HCT116 (cell line): ENCODE results near the gene AFTPH. TPM values are rescaled to one million over a fixed set of nuclear protein-coding genes. Genes with fewer than 3 reads are reported as not detected.

ENCODE experiments used
- ATAC-seq: fragments of 200-7000 bp; cut with Tn5 transposase; 2 replicates; pipeline ENCODE4 v1.9.1; 2020; ENCODE audit warnings: mild to moderate bottlenecking, moderate library complexity
- BruUV-seq: library from RNA; stranded (reverse); fragments of 400-500 nt; replicated peaks from 2 replicates; lab custom pipeline; 2021; lab: Mats Ljungman, UMichigan
- CTCF ChIA-PET: fragments of 300-600 bp; sonication (Branson Sonifier 250); formaldehyde crosslinking; loops from one replicate; lab custom pipeline; 2021; ENCODE audit warnings: antibody characterized with exemption; lab: Charles Lee
- POLR2A ChIA-PET: fragments of 300-600, 350-600 bp; sonication (Branson Sonifier 250); formaldehyde crosslinking; loops from one replicate; lab custom pipeline; 2021; ENCODE audit warnings: antibody characterized with exemption; lab: Charles Lee
- RAD21 ChIA-PET, 2 experiments: fragments of 300-600 bp; sonication (Branson Sonifier 250); formaldehyde crosslinking; loops; one replicate each; lab custom pipeline; 2023; ENCODE audit warnings: low total read pairs in 2 of 2; ENCODE audit not compliant: uncharacterized antibody in 2 of 2, unreplicated experiment in 2 of 2, low non-redundant PET in 1 of 2; lab: Charles Lee
- DNase-seq: peaks from one replicate; pipeline ENCODE4 v3.0.0-alpha.2; 2010; ENCODE audit warnings: low read depth, low spot score
- H2AFZ ChIP-seq: fragments of 200-600 bp; shearing (Covaris generic), sonication (generic); 2 replicates; pipeline ENCODE4 v1.6.1; 2017; ENCODE audit warnings: low read depth, mixed run types, mixed read lengths, antibody characterized with exemption, low read length; ENCODE audit not compliant: poor library complexity, severe bottlenecking
- H3K27ac ChIP-seq: 2 replicates; pipeline ENCODE4 v1.5.1; 2012; ENCODE audit warnings: low read depth, low read length
- H3K27me3 ChIP-seq: fragments of 200-600 bp; sonication (generic); 2 replicates; pipeline ENCODE4 v1.6.1; 2016; ENCODE audit warnings: mixed run types, low read length, mixed read lengths; ENCODE audit not compliant: insufficient read depth
- H3K36me3 ChIP-seq, 2 experiments: fragments of 200-500 bp in 1 of 2; fragments of 200-600 bp in 1 of 2; sonication (Bioruptor generic) in 1 of 2; sonication (generic) in 1 of 2; 2 replicates each; pipeline versions ENCODE4 v1.5.1 to v1.6.1; 2014 to 2016; ENCODE audit warnings: low read length in 2 of 2, inconsistent platforms in 1 of 2, mixed read lengths in 1 of 2, mixed run types in 1 of 2; ENCODE audit not compliant: insufficient read depth in 2 of 2, control insufficient read depth in 1 of 2
- H3K4me1 ChIP-seq, 2 experiments: fragments of 200-600 bp in 1 of 2; sonication (generic) in 1 of 2; 2 replicates each; pipeline versions ENCODE4 v1.5.1 to v1.6.1; 2012 to 2017; ENCODE audit warnings: low read length in 2 of 2, inconsistent platforms in 1 of 2, mild to moderate bottlenecking in 1 of 2, mixed read lengths in 1 of 2, mixed run types in 1 of 2, moderate library complexity in 1 of 2; ENCODE audit not compliant: insufficient read depth in 2 of 2, control insufficient read depth in 1 of 2
- H3K4me2 ChIP-seq: fragments of 200-600 bp; sonication (generic); 2 replicates; pipeline ENCODE4 v1.6.1; 2017; ENCODE audit warnings: mixed run types, low read length, mixed read lengths
- H3K4me3 ChIP-seq, 2 experiments: fragments of 200-600 bp in 1 of 2; sonication (generic) in 1 of 2; replicated peaks in 1 of 2; 2 replicates each; pipeline ENCODE4 v1.5.1; 2011 to 2016; ENCODE audit warnings: low read length in 2 of 2, control low read depth in 1 of 2, low read depth in 1 of 2, mild to moderate bottlenecking in 1 of 2, mixed read lengths in 1 of 2, mixed run types in 1 of 2
- H3K79me2 ChIP-seq: fragments of 200-600 bp; sonication (generic); 2 replicates; pipeline ENCODE4 v1.6.1; 2017; ENCODE audit warnings: mild to moderate bottlenecking, mixed run types, low read length, moderate library complexity, mixed read lengths; ENCODE audit not compliant: insufficient read depth
- H3K9ac ChIP-seq: fragments of 200-600 bp; sonication (generic); 2 replicates; pipeline ENCODE4 v1.6.1; 2016; ENCODE audit warnings: low read length, mixed read lengths
- H3K9me2 ChIP-seq: fragments of 200-600 bp; sonication (generic), shearing (Covaris generic); 2 replicates; pipeline ENCODE4 v1.6.1; 2017; ENCODE audit warnings: mixed run types, mild to moderate bottlenecking, moderate library complexity; ENCODE audit not compliant: insufficient read depth
- H3K9me3 ChIP-seq, 2 experiments: fragments of 200-500 bp in 1 of 2; fragments of 200-600 bp in 1 of 2; sonication (Bioruptor generic) in 1 of 2; sonication (generic) in 1 of 2; 2 replicates each; pipeline ENCODE4 v1.6.1; 2014 to 2017; ENCODE audit warnings: low read length in 2 of 2, mixed read lengths in 2 of 2, inconsistent platforms in 1 of 2, low read depth in 1 of 2, mild to moderate bottlenecking in 1 of 2, mixed run types in 1 of 2, moderate library complexity in 1 of 2; ENCODE audit not compliant: control insufficient read depth in 1 of 2, insufficient read depth in 1 of 2
- H4K20me1 ChIP-seq: fragments of 200-600 bp; sonication (generic), shearing (Covaris generic); 2 replicates; pipeline ENCODE4 v1.6.1; 2017; ENCODE audit warnings: mixed run types, mild to moderate bottlenecking, moderate library complexity; ENCODE audit not compliant: insufficient read depth
- CBX3 ChIP-seq: IDR thresholded peaks from 2 replicates; pipeline ENCODE4 v1.6.1; 2012; ENCODE audit warnings: low read depth
- CEBPB ChIP-seq: IDR thresholded peaks from 2 replicates; pipeline ENCODE4 v1.6.1; 2012; ENCODE audit warnings: low read depth
- ELF1 ChIP-seq: IDR thresholded peaks from 2 replicates; pipeline ENCODE4 v1.6.1; 2012; ENCODE audit warnings: low read depth, borderline replicate concordance
- EZH2 ChIP-seq: fragments of 200-600 bp; sonication (generic); IDR thresholded peaks from 2 replicates; pipeline ENCODE4 v1.6.1; 2017; ENCODE audit warnings: antibody characterized with exemption, mixed run types
- EZH2phosphoT487 ChIP-seq: fragments of 200-600 bp; IDR thresholded peaks from 2 replicates; pipeline ENCODE4 v1.6.1; 2018; ENCODE audit warnings: antibody characterized with exemption, borderline replicate concordance
- JUND ChIP-seq: IDR thresholded peaks from 2 replicates; pipeline ENCODE4 v1.6.1; 2012
- POLR2A ChIP-seq: IDR thresholded peaks from 2 replicates; pipeline ENCODE4 v1.7.0; 2011; ENCODE audit warnings: borderline replicate concordance; ENCODE audit not compliant: insufficient read depth, insufficient read length; ENCODE audit errors: extremely low read depth
- RAD21 ChIP-seq: IDR thresholded peaks from 2 replicates; pipeline ENCODE4 v1.6.1; 2012; ENCODE audit warnings: low read depth, mild to moderate bottlenecking
- SIN3A ChIP-seq: IDR thresholded peaks from 2 replicates; pipeline ENCODE4 v1.6.1; 2012; ENCODE audit warnings: low read depth
- SP1 ChIP-seq: IDR thresholded peaks from 2 replicates; pipeline ENCODE4 v1.6.1; 2012; ENCODE audit warnings: low read depth
- SRF ChIP-seq: IDR thresholded peaks from 2 replicates; pipeline ENCODE4 v1.6.1; 2012; ENCODE audit warnings: low read depth
- TCF7L2 ChIP-seq: IDR thresholded peaks from 2 replicates; pipeline ENCODE4 v1.7.0; 2011; ENCODE audit warnings: borderline replicate concordance, inconsistent platforms; ENCODE audit not compliant: insufficient read depth, insufficient read length; ENCODE audit errors: extremely low read depth
- YY1 ChIP-seq: IDR thresholded peaks from 2 replicates; pipeline ENCODE4 v1.6.1; 2011; ENCODE audit warnings: low read length, low read depth, moderate library complexity, mild to moderate bottlenecking; ENCODE audit not compliant: insufficient replicate concordance; ENCODE audit errors: extremely low read depth
- ZFX ChIP-seq: fragments of 450-650 bp; IDR thresholded peaks from 2 replicates; pipeline ENCODE4 v1.6.1; 2017
- ZNF274 ChIP-seq: fragments of 200-500 bp; sonication (Bioruptor generic); IDR thresholded peaks from 2 replicates; pipeline ENCODE4 v1.6.1; 2014; ENCODE audit warnings: mild to moderate bottlenecking, low read depth, low read length, inconsistent platforms
- intact Hi-C: fragments of 100-400 bp; cut with micrococcal nuclease; formaldehyde crosslinking; loops from 2 replicates; pipeline ENCODE4 v1.10.0; 2022
- total RNA-seq: library from RNA; stranded (reverse); gene quantifications from one replicate; pipeline ENCODE4 v1.2.1, GENCODE V29; 2021; ENCODE audit not compliant: unreplicated experiment
- TF ChIP-seq, protein P1 (sequence below), 3 experiments: fragments of 200-600 bp in 1 of 3; sonication (generic) in 1 of 3; IDR thresholded peaks in 2 of 3; conservative IDR thresholded peaks in 1 of 3; 2 replicates each; pipeline ENCODE4 v1.5.1; 2012 to 2017; ENCODE audit warnings: low read depth in 2 of 3, low read length in 2 of 3, antibody characterized with exemption in 1 of 3, borderline replicate concordance in 1 of 3, control low read depth in 1 of 3, mild to moderate bottlenecking in 1 of 3, mixed read lengths in 1 of 3, mixed run types in 1 of 3, moderate library complexity in 1 of 3; ENCODE audit not compliant: insufficient read depth in 1 of 3
- TF ChIP-seq, protein P2 (sequence below): IDR thresholded peaks from 2 replicates; pipeline ENCODE4 v1.6.1; 2012
- TF ChIP-seq, protein P3 (sequence below): IDR thresholded peaks from 2 replicates; pipeline ENCODE4 v1.6.1; 2011; ENCODE audit warnings: mild to moderate bottlenecking, low read length, moderate library complexity; ENCODE audit not compliant: insufficient replicate concordance; ENCODE audit errors: extremely low read depth
- TF ChIP-seq, protein P4 (sequence below): IDR thresholded peaks from 2 replicates; pipeline ENCODE4 v1.6.1; 2012
- TF ChIP-seq, protein P5 (sequence below): IDR thresholded peaks from 2 replicates; pipeline ENCODE4 v1.6.1; 2012; ENCODE audit warnings: low read depth

AFTPH gene
- total RNA-seq, 1 experiment from 2014 or later, result 23.6 TPM

DNA sequence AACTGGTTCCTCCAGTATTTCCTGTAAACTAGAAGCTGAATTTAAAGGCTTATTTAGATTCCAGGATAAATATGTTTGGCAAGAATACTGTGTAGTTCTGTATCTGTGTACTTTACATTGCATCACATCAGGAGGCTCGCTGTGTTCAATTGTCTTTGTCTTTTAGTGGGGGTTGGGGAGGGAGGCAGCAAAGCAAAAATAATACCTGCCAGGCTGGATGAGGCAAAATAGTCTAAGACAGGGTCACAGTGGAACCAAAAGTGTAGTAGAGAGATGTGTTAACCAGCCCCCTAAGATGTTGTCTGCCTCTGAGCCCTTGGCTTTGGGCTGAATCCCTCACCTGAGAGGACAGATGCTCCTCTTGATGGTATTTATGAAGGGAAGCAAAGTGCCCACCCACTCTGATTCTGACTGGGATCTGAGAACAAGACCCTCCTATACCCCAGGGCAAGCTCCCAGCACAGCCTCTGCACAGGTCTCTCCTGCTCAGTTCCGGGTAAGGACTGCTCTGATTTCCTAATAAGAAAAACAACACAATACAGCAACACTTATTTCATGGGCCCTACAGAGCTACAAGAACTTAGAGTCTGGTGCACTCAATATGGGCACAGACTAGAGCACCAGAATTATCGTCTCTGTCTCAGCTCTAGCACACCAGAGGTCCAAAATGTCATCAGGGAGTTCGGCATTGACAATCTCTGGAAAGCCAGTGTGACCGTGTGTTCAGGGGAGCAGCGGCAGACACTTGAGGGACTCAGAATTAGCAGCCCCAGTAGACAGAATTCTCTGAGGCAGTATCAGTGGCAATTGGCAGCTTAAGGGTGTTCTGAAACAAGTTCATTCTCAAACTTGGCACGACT, 7.2 kb upstream of the AFTPH start:
- no peak overlapping the region for H3K27ac ChIP-seq
- DNase-seq, result no peak
- H3K9me3 ChIP-seq, result no peaks in the 10 kb centered on the region
- no peak overlapping the region for H3K4me3 ChIP-seq
- no peak overlapping the region for H2AFZ ChIP-seq
- POLR2A ChIA-PET, result no interaction called here
- no peak for ATAC-seq
- RAD21 ChIA-PET, result no interaction called here
- intact Hi-C loops, result no loop called here
- H3K4me1 ChIP-seq, result no peaks in the 10 kb centered on the region
- H4K20me1 ChIP-seq, result no peaks in the 10 kb centered on the region
- H3K4me2 ChIP-seq, result no peak overlapping the region
- H3K9me2 ChIP-seq, result no peaks in the 10 kb centered on the region
- no peak overlapping the region for H3K9ac ChIP-seq
- 0 out of 2 replicates have a peak, but pooled peaks cover 8% of the 10 kb centered on the region for H3K27me3 ChIP-seq
- H3K36me3 ChIP-seq, result no peaks in the 10 kb centered on the region
- no TSS peak for BruUV-seq
- no peaks in the 10 kb centered on the region for H3K79me2 ChIP-seq
- CTCF ChIA-PET, result no interaction called here
- TF ChIP-seq EZH2, result no peak
- TF ChIP-seq TCF7L2, result no peak
- no peak for TF ChIP-seq ZNF274
- TF ChIP-seq, protein P1, sequence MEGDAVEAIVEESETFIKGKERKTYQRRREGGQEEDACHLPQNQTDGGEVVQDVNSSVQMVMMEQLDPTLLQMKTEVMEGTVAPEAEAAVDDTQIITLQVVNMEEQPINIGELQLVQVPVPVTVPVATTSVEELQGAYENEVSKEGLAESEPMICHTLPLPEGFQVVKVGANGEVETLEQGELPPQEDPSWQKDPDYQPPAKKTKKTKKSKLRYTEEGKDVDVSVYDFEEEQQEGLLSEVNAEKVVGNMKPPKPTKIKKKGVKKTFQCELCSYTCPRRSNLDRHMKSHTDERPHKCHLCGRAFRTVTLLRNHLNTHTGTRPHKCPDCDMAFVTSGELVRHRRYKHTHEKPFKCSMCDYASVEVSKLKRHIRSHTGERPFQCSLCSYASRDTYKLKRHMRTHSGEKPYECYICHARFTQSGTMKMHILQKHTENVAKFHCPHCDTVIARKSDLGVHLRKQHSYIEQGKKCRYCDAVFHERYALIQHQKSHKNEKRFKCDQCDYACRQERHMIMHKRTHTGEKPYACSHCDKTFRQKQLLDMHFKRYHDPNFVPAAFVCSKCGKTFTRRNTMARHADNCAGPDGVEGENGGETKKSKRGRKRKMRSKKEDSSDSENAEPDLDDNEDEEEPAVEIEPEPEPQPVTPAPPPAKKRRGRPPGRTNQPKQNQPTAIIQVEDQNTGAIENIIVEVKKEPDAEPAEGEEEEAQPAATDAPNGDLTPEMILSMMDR (IDR thresholded peaks at IDR 0.05 in 2 of 3, conservative IDR thresholded peaks at IDR 0.05 in 1 of 3; ENCODE audit: borderline replicate concordance in 1 of 3, insufficient read depth in 1 of 3, low read depth in 2 of 3, low read length in 2 of 3), result no peak
- no peak for TF ChIP-seq JUND
- TF ChIP-seq YY1, result no peak
- no peak for TF ChIP-seq EZH2phosphoT487
- TF ChIP-seq CBX3, result no peak
- no peak for TF ChIP-seq RAD21
- TF ChIP-seq ZFX, result no peak
- TF ChIP-seq ELF1, result no peak
- TF ChIP-seq, protein P2, sequence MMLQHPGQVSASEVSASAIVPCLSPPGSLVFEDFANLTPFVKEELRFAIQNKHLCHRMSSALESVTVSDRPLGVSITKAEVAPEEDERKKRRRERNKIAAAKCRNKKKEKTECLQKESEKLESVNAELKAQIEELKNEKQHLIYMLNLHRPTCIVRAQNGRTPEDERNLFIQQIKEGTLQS, result no peak
- TF ChIP-seq, protein P3, sequence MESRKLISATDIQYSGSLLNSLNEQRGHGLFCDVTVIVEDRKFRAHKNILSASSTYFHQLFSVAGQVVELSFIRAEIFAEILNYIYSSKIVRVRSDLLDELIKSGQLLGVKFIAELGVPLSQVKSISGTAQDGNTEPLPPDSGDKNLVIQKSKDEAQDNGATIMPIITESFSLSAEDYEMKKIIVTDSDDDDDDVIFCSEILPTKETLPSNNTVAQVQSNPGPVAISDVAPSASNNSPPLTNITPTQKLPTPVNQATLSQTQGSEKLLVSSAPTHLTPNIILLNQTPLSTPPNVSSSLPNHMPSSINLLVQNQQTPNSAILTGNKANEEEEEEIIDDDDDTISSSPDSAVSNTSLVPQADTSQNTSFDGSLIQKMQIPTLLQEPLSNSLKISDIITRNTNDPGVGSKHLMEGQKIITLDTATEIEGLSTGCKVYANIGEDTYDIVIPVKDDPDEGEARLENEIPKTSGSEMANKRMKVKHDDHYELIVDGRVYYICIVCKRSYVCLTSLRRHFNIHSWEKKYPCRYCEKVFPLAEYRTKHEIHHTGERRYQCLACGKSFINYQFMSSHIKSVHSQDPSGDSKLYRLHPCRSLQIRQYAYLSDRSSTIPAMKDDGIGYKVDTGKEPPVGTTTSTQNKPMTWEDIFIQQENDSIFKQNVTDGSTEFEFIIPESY, result no peak
- no peak for TF ChIP-seq SIN3A
- TF ChIP-seq SRF, result no peak
- no peak for TF ChIP-seq POLR2A
- TF ChIP-seq, protein P4, sequence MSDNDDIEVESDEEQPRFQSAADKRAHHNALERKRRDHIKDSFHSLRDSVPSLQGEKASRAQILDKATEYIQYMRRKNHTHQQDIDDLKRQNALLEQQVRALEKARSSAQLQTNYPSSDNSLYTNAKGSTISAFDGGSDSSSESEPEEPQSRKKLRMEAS, result no peak
- no peak for TF ChIP-seq SP1
- TF ChIP-seq, protein P5, sequence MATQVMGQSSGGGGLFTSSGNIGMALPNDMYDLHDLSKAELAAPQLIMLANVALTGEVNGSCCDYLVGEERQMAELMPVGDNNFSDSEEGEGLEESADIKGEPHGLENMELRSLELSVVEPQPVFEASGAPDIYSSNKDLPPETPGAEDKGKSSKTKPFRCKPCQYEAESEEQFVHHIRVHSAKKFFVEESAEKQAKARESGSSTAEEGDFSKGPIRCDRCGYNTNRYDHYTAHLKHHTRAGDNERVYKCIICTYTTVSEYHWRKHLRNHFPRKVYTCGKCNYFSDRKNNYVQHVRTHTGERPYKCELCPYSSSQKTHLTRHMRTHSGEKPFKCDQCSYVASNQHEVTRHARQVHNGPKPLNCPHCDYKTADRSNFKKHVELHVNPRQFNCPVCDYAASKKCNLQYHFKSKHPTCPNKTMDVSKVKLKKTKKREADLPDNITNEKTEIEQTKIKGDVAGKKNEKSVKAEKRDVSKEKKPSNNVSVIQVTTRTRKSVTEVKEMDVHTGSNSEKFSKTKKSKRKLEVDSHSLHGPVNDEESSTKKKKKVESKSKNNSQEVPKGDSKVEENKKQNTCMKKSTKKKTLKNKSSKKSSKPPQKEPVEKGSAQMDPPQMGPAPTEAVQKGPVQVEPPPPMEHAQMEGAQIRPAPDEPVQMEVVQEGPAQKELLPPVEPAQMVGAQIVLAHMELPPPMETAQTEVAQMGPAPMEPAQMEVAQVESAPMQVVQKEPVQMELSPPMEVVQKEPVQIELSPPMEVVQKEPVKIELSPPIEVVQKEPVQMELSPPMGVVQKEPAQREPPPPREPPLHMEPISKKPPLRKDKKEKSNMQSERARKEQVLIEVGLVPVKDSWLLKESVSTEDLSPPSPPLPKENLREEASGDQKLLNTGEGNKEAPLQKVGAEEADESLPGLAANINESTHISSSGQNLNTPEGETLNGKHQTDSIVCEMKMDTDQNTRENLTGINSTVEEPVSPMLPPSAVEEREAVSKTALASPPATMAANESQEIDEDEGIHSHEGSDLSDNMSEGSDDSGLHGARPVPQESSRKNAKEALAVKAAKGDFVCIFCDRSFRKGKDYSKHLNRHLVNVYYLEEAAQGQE, result no peak
- no peak for TF ChIP-seq CEBPB
